Activated T-cell treated with anti-CD3 and anti-CD28 coated beads, Interleukin-2, amount 50 U/mL, for 4 hours (primary cell): Measurements from ENCODE around the gene KRT35. TPM values are rescaled to one million over a fixed set of nuclear protein-coding genes. Genes with fewer than 3 reads are reported as not detected.
A peak's percentile ranks its signal among the peaks of the same experiment; 100 is the strongest.

Source experiments
- ATAC-seq, 2 donors: fragments of 200-7000 bp; cut with Tn5 transposase; one replicate each; pipeline ENCODE4 v1.10.0; 2021
- DNase-seq: peaks from one replicate; pipeline ENCODE4 v3.0.0-alpha.2; 2020
- H3K27me3 Mint-ChIP-seq: one replicate; pipeline ENCODE4 v1.8.0; 2021; ENCODE audit warnings: low read depth, mixed read lengths
- H3K36me3 Mint-ChIP-seq: one replicate; pipeline ENCODE4 v1.8.0; 2022; ENCODE audit warnings: mixed read lengths; ENCODE audit not compliant: insufficient read depth
- H3K4me1 Mint-ChIP-seq: one replicate; pipeline ENCODE4 v1.8.0; 2021; ENCODE audit warnings: low read depth, mixed read lengths
- H3K4me3 Mint-ChIP-seq: one replicate; pipeline ENCODE4 v1.8.0; 2021; ENCODE audit warnings: mild to moderate bottlenecking, moderate library complexity, mixed read lengths
- H3K9me3 Mint-ChIP-seq: one replicate; pipeline ENCODE4 v1.8.0; 2021; ENCODE audit warnings: mixed read lengths
- total RNA-seq, 3 donors: library from RNA; stranded (reverse); gene quantifications; one replicate each; pipeline ENCODE4 v1.2.1, GENCODE V29; 2021

KRT35 gene
- total RNA-seq, 3 donors from 2014 or later = not detected

GRCh38 chr17:41504246-41504977 is 23.5 kb upstream of the KRT35 start:
- H3K9me3 Mint-ChIP-seq = no peaks in the 10 kb centered on the region
- ATAC-seq (no peak), DNase-seq (no peak)
- H3K4me1 Mint-ChIP-seq = no peaks in the 10 kb centered on the region
- H3K36me3 Mint-ChIP-seq = no peaks in the 10 kb centered on the region
- no peak overlapping the region for H3K4me3 Mint-ChIP-seq
- no peaks in the 10 kb centered on the region for H3K27me3 Mint-ChIP-seq

GRCh38 chr17:41503202-41503601 is 22.3 kb upstream of the KRT35 start:
- ATAC-seq = no peak
- no peaks in the 10 kb centered on the region for H3K9me3 Mint-ChIP-seq
- H3K4me1 Mint-ChIP-seq = no peaks in the 10 kb centered on the region
- DNase-seq = no peak
- no peaks in the 10 kb centered on the region for H3K36me3 Mint-ChIP-seq
- H3K4me3 Mint-ChIP-seq = no peak overlapping the region
- no peaks in the 10 kb centered on the region for H3K27me3 Mint-ChIP-seq

- Mint-ChIP-seq H3K4me1 (peaks cover 10% of the 10 kb centered on the region), H3K9me3 (no peaks in the 10 kb centered on the region), H3K4me3 (no peak overlapping the region), H3K27me3 (no peaks in the 10 kb centered on the region), H3K36me3 (no peaks in the 10 kb centered on the region)
- no peak for DNase-seq
- no peak for ATAC-seq
Measured at GRCh38 chr17:41500131-41500911, 19.4 kb upstream of the KRT35 start.

- no peak for ATAC-seq
- Mint-ChIP-seq H3K36me3 (no peaks in the 10 kb centered on the region), H3K27me3 (no peaks in the 10 kb centered on the region), H3K4me1 (peaks cover 10% of the 10 kb centered on the region), H3K4me3 (no peak overlapping the region), H3K9me3 (no peaks in the 10 kb centered on the region)
- no peak for DNase-seq
Measured at GRCh38 chr17:41499714-41500113, 18.8 kb upstream of the KRT35 start.

GRCh38 chr17:41498276-41498675 is 17.3 kb upstream of the KRT35 start:
- DNase-seq (no peak), ATAC-seq (no peak)
- Mint-ChIP-seq H3K9me3 (no peaks in the 10 kb centered on the region), H3K36me3 (no peaks in the 10 kb centered on the region), H3K4me3 (no peak overlapping the region), H3K27me3 (no peaks in the 10 kb centered on the region), H3K4me1 (peaks cover 10% of the 10 kb centered on the region)

- ATAC-seq = peak; percentile 95 to 99
- no peaks in the 10 kb centered on the region for H3K36me3 Mint-ChIP-seq
- no peak overlapping the region for H3K4me3 Mint-ChIP-seq
- H3K9me3 Mint-ChIP-seq = no peaks in the 10 kb centered on the region
- H3K27me3 Mint-ChIP-seq = no peaks in the 10 kb centered on the region
- peaks cover 10% of the 10 kb centered on the region for H3K4me1 Mint-ChIP-seq
- peak; percentile 35 for DNase-seq
Measured at GRCh38 chr17:41496803-41497484, 16.0 kb upstream of the KRT35 start.

- DNase-seq = no peak
- Mint-ChIP-seq H3K4me1 (peaks cover 20% of the 10 kb centered on the region), H3K4me3 (no peak overlapping the region), H3K27me3 (no peaks in the 10 kb centered on the region), H3K9me3 (no peaks in the 10 kb centered on the region), H3K36me3 (no peaks in the 10 kb centered on the region)
- ATAC-seq = no peak
Measured at GRCh38 chr17:41494524-41494923, 13.6 kb upstream of the KRT35 start.

GRCh38 chr17:41492771-41493170 is 11.8 kb upstream of the KRT35 start:
- Mint-ChIP-seq H3K4me1 (peaks cover 20% of the 10 kb centered on the region), H3K4me3 (no peak overlapping the region)
- no peak for DNase-seq

GRCh38 chr17:41492351-41492750 is 11.4 kb upstream of the KRT35 start:
- Mint-ChIP-seq H3K36me3 (no peaks in the 10 kb centered on the region), H3K27me3 (no peaks in the 10 kb centered on the region), H3K4me3 (no peak overlapping the region), H3K4me1 (peaks cover 20% of the 10 kb centered on the region), H3K9me3 (no peaks in the 10 kb centered on the region)
- no peak for ATAC-seq
- DNase-seq = no peak

More at GRCh38 chr17:41492771-41493170, 11.8 kb upstream of the KRT35 start:
- Mint-ChIP-seq H3K36me3 (no peaks in the 10 kb centered on the region), H3K9me3 (no peaks in the 10 kb centered on the region), H3K27me3 (no peaks in the 10 kb centered on the region)
- ATAC-seq = no peak

- no peak overlapping the region for H3K4me3 Mint-ChIP-seq
- peaks cover under 1% of the 10 kb centered on the region for H3K27me3 Mint-ChIP-seq
- no peaks in the 10 kb centered on the region for H3K9me3 Mint-ChIP-seq
- H3K36me3 Mint-ChIP-seq = no peaks in the 10 kb centered on the region
- DNase-seq = no peak
- no peak for ATAC-seq
- H3K4me1 Mint-ChIP-seq = peaks cover 11% of the 10 kb centered on the region
Measured at GRCh38 chr17:41491476-41491875, 10.5 kb upstream of the KRT35 start.

- peaks cover 5% of the 10 kb centered on the region for H3K27me3 Mint-ChIP-seq
- ATAC-seq (no peak), DNase-seq (no peak)
- H3K9me3 Mint-ChIP-seq = no peaks in the 10 kb centered on the region
- no peak overlapping the region for H3K4me3 Mint-ChIP-seq
- no peaks in the 10 kb centered on the region for H3K36me3 Mint-ChIP-seq
- H3K4me1 Mint-ChIP-seq = peaks cover 9% of the 10 kb centered on the region
Measured at GRCh38 chr17:41490000-41490990, 9.3 kb upstream of the KRT35 start.

- no peak for DNase-seq
- Mint-ChIP-seq H3K4me1 (peaks cover 9% of the 10 kb centered on the region), H3K9me3 (no peaks in the 10 kb centered on the region), H3K4me3 (no peak within 1 kb of the TSS), H3K27me3 (peaks cover 5% of the 10 kb centered on the region), H3K36me3 (no peaks in the 10 kb centered on the region)
- no peak for ATAC-seq
Measured at GRCh38 chr17:41489531-41489930, 8.6 kb upstream of the KRT35 start, which contains the start of gene KRT36. Gene KRT36, minus strand, starts transcription at chr17:41489910. Its CDS starts 46 bp downstream, at chr17:41489864.

GRCh38 chr17:41486809-41487530 is 6.0 kb upstream of the KRT35 start:
- Mint-ChIP-seq H3K27me3 (peaks cover 7% of the 10 kb centered on the region), H3K9me3 (no peaks in the 10 kb centered on the region)
- ATAC-seq = no peak

More at GRCh38 chr17:41486809-41487530, 6.0 kb upstream of the KRT35 start:
- Mint-ChIP-seq H3K4me3 (no peak overlapping the region), H3K4me1 (peaks cover 9% of the 10 kb centered on the region), H3K36me3 (no peaks in the 10 kb centered on the region)
- peak; percentile 20 for DNase-seq
